ENCODE data around the gene ANO3.

DNA sequence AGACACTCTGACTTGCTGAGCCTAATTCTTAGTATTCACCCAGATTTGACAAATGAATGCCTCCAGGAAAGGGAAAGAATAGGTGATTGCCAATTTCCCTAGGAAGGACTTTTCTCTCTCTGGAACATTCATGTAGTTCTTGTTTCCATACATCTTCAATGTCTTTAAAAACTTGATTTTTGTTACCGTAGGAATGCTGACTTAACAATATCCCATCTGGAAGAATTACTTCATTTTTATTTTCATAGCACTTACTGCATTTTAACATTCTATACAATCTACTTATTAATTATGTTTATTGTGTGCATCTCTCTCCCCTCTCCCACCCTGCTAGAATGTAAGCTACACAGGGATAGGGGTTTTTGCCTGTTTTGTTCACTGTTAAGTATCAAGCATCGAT is 323.4 kb downstream of the ANO3 start:
- TF ChIP-seq, protein P1, sequence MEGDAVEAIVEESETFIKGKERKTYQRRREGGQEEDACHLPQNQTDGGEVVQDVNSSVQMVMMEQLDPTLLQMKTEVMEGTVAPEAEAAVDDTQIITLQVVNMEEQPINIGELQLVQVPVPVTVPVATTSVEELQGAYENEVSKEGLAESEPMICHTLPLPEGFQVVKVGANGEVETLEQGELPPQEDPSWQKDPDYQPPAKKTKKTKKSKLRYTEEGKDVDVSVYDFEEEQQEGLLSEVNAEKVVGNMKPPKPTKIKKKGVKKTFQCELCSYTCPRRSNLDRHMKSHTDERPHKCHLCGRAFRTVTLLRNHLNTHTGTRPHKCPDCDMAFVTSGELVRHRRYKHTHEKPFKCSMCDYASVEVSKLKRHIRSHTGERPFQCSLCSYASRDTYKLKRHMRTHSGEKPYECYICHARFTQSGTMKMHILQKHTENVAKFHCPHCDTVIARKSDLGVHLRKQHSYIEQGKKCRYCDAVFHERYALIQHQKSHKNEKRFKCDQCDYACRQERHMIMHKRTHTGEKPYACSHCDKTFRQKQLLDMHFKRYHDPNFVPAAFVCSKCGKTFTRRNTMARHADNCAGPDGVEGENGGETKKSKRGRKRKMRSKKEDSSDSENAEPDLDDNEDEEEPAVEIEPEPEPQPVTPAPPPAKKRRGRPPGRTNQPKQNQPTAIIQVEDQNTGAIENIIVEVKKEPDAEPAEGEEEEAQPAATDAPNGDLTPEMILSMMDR (conservative IDR thresholded peaks at IDR 0.05; ENCODE audit: low read length) = no peak
- TF ChIP-seq EZH2phosphoT487 (IDR thresholded peaks at IDR 0.05; ENCODE audit: borderline replicate concordance) = no peak
